HK-2 (cell line): ENCODE data around the gene FAM53B.

Experiments
- DNase-seq: peaks from one replicate; pipeline ENCODE4 v3.0.0-alpha.2; 2018; ENCODE audit not compliant: unreplicated experiment

FAM53B gene

DNA sequence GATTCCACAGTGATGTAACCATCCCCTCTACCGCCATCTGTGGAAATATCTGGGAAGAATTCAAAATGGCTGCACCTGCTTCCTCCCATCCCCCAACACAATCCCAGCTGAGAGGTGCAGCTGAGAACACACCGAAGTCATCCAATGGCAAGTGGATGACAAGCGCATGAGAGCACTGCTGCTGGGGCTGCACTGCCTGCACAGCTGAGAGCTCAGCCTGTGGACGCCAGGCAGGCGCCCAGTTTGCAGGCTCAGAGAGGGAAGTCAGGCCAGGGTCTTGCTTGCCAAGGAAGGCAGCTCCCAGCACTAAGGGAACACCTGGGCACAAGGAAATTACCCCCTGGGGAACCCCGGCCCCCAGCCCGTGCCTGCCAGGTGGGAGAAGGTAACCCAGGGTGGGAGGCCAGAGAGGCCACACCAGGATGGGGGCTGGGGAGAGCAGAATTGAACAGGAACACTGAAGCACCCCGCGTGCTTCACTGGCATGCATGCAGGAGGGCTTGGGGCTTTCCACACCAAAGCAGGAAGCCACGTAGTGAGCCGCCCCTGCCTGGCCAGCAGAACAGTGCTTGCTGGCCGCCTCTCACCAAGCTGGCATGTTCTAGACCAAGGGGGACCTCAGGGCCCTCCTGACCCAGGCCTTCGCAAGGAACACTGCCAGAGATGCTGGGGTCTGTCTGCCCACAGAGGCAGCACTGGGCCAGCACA, 46.2 kb downstream of the FAM53B start:
- DNase-seq, result no peak

DNA sequence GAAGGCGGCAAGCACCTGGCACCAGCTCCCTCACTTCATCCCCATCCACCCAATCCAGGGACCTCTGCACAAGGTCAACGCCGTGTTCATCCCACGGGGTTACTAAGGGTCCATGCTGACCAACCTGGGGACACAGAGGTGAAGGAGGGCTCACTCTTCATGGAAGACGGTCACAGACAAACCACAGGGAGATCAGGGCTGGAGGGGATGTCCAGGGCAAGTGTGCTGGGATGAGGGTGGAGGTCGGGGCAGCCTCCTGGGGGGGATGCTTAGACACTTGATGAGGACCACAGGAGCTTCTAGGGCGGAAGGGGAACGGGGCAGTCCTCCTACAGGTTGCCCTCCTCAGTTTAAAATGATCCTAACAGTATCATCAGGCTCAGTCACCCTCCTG, 46.7 kb downstream of the FAM53B start:
- DNase-seq, result no peak

DNA sequence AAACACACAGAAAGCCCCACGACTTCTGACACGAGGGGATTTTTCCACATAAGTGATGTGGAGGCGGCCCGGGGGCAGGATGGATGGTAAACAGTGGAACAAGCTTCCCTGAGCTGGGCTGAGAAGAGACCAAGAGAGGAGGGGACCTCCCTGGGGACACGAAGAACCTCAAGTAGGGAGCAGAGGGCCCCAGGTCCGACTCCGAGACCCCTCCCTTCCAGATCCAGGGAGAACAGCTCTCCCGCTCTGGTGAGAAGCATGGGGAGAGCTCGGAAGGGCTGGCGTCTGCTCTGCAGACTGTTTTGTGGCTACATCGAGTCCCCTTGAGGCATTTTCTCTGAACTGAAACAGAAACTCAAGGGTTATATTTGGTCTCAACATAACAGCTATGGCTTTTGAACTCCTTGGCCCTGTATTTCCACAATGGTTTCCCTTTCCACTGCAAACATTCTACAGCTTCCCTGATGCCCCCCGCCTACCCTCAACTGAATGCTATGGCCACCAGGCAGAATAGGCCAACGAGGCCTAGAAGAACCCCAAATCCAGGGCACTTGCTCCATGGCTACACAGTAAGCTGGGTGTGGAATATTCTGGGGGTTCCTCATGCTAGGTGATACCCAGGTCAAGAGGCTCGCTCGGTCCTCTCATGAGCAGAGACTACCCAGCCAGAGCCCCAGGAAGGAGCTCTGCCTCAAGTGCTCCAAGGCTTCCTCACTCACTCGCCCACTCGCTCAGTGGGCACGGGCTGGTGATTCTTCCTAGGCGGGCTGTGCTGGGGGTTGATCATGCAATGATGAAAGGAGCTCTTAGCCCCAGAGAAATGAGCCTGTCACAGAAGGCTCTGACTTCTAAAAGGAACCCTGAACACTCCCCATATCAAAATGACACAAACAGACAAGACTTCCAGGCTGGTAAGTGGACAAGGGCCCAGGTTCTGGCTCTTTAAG, 47.5 kb downstream of the FAM53B start:
- no peak for DNase-seq

DNA sequence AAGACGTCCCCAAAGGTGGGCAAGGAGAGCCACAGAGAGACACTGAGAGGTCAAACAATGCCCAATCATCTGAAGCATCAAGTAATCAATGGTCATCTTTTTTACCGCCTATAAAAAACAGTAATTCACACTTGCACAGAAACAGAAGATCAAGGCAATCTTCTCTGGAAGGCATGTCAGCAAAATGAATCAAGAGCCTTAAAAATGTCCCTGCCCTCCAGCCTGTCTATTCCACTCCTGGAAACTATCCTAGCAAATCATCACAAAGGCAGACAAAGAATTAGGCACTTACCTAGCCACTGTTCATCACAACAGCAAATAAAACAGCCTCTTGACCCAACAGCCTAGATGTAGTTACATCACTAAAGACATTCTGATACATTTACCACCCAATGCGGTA, 48.9 kb downstream of the FAM53B start:
- DNase-seq, result no peak

DNA sequence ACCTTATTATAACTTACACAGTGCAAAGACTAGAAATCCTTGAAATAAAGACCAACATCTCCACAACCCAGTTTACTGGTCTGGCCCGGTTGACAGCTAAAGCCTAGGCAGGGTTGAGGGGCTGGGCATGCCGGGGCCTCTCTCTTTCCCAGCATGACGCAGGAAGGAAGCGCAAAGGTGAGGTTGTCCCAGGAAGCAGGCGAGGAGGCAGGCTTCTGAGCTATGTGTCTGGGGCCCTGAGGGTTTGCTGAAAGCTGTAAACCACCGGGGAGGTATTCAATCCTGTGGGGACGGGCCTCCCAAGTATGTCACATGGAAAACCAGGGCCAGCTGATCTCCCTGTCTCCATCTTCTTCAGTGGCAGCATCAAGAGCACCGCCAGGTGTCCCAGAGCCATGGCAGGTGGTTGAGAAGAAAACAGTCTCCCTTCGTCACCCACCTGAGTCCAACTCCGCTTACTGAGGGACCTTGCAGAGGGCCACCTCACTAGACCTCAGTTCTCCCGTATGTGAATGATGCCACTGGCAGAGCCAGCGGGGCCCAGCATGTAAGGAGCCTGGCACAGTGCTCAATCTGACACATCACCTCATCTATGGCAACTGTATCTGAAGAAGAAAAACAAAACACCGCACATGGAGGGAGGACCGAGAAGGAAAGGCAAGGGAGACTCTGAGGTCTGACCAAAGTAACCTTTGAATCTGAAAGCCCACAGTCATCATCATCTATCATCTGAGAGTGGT, 49.5 kb downstream of the FAM53B start:
- no peak for DNase-seq

DNA sequence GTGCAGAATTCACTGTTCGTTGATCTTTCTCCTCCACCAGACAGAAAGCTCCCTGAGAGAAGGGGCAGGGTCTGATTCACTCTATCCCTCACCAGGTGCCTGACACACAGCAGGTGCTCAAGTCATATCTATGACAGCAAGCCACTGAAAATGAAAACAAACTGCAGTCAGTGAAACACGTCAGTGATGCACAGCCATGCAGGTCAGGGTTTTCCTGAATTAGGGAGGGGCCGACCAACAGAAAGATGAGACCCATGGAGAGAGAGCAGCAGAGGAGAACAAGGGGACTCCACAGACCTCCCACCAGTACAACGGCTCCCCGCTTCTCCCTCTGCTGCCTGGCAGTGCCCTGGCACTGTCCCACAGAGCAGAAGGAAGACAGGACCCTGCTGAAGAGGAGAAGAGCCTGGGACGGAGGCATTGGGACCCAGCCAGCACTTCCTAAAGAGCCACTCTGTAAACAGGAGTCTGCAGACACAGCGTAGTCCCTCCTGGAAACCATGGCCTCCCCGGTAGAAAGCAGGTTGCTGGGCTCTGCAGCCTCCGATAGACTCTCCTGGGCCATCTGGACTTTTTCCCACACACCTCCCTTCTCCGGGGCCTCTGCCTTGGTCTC, 50.3 kb downstream of the FAM53B start:
- no peak for DNase-seq

DNA sequence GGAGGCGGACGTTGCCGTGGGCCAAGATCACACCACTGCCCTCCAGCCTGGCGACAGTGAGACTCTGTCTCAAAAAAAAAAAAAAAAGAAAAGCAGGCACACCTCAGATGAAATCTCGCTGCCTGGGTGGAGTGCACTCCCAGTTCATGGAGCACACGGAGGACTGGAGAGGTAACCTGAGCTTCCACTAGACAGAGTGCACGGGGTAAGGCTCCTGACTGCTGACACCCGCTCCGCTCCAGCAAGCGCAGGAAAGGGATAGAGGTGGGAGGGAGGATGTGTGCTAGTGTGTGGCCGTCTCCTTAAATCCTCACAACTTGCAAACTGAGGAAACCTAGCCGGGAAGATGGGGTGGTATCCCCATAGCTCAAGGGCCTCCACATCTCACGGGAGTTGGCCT, 50.8 kb downstream of the FAM53B start:
- DNase-seq, result no peak

DNA sequence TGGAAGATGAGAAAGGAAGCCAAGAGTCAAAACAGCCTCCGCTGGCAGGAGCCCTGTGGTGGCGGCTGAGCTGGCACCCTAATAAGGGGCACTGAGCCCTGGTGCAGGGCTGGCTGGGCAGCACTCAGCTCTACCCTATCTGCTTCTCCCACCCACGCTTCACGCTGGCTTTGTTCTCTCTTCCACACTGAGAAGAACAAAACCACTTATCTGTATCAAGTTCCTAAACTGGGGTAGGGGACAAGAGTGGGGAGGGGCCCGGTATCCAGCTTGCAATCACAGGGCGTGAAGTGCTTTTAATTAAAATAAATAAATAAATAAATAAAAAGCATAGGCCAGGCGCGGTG, 52.1 kb downstream of the FAM53B start:
- no peak for DNase-seq

DNA sequence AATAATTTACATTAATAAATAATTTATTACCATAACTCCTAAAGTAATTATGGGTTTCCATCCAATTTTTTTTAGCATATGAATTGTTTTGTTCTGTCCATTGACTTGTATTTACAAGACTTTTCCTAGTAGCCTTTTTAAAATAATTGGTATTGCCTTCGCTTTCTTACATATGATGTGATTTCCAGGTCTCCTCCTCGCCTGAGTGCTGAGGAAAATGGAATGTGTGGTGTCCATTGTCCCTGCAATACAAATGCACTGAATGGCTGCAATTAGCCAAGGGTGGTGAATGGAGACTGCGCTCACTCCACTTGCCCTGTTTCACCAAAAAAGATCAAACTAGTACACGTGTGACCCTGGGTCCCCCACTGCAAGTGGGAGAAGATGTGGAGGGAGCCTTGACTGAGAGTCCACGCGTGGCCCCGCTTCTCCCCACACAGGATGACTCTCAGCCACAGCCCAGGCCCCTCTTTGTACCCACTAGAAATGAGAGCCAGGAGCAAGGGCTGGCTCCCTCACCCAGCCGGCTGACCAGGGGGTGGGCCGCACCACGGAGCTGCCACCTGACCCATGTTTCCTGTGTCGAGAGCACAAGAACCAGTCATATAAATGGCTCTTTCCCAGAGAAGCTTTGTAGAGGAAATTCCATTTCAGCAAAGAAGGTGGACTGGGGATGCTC, 52.6 kb downstream of the FAM53B start:
- DNase-seq, result no peak

DNA sequence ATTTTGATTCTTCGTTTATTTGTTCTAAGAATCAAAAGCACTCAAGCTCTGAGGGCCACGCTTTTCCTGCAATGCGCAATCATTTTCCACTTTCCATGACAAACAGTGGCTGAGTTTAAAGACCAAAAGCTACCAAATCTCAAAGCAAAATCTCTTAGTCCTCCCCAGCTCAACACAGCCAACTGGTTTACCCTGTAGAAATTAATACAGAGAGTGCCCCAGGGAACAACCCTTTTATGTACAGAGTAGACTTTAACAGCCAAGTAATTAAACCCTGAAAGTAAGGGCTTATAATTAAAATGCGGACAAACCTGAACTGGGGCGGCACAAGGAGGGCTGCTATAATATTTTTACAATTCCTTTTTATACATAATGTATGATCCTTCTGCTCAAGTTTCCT, 53.2 kb downstream of the FAM53B start:
- DNase-seq, result no peak

DNA sequence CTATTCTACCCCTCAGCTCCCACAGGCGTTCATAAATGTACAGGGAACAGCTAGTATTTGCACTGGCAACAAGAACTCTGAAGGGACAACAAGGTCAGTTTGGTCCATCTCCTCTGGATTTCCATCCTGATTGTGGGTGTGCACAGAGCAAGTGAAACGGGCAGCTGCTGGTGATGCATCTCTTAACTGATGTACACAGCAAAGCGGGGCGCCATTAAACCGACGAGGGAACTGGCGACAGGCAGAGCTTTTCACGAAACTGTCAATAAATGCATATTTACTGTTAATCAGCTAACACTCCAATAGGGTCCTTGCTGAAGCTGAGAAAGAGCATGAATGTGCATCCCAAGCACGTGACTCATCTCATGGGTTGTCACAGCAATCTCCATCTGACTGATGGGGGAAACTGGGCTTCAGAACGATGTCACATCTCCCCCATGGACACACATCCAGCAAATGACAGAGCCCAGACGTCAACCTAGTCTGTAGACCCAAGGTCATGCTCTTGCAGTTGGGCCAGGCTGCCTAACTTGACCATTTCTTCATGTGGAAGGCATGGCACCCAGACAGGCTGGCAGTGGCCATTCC, 54.2 kb downstream of the FAM53B start:
- no peak for DNase-seq

DNA sequence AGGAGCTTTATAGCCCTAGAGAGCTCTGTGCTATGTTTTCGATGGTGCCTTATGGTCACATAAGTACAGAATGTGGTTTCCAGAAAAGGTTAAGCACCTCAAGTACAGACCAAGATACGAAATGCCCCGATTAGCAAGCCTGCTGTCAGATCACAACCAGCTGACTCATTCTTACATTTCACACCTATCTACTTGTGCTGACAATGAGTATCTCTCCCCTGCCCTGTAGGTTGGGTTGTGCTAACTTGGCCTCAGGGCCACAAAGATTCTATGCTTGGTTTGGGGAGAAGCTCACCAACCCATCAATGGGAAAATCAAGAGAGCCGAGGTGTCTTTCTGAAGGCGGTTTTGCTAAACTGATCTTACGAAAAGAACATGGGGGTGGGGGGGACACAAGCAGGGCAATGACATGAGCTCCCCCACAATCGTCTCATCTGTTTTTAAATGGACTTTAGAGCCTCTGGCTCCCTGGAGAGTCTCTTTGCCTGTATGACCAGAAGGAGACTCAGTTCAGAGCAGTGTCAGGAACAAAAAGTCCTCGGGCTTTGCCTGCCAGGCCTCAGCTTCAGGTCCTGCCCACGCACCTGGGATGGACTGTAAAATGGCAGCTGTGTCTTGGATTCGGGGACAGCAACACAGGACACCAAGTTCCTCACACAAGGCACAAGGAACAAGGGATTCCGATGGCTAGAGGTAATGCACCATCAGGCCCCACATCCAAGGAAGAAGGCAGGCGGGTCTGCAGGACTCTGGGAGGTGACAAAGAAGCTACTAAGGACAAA, 55.1 kb downstream of the FAM53B start:
- DNase-seq, result no peak

DNA sequence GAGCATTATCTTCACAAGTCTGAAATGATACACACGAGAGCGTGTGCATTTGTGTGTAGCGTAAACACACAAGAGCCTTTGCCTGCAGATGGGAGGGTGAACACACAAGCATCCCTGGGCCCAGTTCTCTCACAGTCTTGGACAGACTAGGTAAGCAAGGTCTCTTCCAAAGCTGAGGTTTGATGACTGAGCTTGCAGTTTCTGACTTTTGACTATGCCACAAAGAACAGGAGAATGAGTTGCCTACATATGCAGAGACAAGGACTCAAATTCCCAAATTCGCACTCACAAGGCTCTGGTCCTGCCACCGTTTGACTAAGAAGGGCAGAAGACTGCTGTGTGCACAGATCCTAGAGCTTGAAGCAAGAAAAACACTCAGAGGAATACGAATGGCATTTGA, 55.8 kb downstream of the FAM53B start:
- DNase-seq, result no peak

DNA sequence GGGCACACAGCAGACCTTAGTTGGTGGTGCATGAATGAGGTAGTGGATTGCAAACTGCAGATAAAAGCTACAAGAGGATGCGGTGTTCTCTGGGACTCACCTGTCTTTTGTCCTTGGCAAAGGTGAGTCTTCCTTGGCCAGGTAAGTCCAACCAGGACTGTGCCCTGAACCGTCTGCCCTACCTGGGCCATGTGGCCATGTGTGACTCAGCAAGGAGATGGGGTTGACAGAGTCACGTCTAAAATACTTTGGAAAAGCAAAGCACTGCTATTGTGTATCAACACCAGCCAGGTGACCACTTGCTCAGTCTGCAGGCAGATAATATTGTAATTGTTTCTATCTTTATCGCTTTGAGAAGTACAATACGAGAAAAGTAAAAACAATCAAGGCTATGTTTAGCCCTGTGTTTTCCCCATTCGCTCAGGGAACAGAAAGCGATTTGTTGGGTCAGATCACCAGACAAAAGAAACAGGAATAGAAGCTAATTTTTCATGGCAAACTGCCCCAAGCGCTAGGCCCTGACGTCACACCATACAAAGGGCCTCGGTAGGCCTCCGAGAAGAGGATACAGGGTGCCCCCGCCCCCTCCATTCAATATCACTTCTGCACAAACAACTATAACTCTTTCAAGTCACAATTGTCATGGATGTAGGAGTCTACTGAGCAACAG, 57.3 kb downstream of the FAM53B start:
- DNase-seq, result no peak

DNA sequence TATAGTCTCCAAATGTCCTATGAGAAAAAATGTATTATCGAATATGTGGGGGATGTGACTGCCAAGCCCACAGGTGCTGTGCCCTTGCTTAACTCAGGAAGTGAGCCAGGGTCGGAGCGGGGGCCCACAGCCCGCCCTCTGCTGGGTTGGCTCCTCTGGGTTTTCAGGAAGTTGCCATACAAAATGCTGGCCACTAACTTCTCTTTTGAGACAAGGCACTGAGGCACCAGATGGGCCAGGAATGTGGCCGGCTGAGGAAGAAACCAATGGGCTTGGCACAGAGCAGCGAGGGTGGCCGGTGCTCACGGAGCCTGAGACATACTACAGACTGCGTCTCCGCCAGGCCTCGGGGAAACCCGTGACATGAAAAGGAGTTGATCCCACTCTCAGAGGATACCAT, 58.9 kb downstream of the FAM53B start:
- no peak for DNase-seq

DNA sequence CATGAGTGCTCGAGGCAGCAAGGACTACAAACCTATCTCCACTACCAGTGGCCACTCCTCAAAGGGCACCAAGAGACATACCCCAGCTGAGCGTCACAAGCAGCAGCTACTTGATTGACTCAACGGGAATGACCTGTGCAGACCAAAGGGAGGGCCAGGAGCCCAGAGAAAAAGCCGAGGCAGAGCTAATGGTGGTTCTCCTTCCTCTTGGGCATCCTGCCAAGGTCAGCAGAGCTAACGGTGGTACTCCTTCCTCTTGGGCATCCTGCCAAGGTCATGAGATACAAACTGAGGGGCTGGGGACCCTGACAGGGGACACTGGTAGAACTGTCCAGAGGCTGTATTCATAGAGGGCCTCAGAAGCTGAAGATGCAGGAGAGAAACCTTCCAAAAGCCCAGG, 60.4 kb downstream of the FAM53B start:
- no peak for DNase-seq

DNA sequence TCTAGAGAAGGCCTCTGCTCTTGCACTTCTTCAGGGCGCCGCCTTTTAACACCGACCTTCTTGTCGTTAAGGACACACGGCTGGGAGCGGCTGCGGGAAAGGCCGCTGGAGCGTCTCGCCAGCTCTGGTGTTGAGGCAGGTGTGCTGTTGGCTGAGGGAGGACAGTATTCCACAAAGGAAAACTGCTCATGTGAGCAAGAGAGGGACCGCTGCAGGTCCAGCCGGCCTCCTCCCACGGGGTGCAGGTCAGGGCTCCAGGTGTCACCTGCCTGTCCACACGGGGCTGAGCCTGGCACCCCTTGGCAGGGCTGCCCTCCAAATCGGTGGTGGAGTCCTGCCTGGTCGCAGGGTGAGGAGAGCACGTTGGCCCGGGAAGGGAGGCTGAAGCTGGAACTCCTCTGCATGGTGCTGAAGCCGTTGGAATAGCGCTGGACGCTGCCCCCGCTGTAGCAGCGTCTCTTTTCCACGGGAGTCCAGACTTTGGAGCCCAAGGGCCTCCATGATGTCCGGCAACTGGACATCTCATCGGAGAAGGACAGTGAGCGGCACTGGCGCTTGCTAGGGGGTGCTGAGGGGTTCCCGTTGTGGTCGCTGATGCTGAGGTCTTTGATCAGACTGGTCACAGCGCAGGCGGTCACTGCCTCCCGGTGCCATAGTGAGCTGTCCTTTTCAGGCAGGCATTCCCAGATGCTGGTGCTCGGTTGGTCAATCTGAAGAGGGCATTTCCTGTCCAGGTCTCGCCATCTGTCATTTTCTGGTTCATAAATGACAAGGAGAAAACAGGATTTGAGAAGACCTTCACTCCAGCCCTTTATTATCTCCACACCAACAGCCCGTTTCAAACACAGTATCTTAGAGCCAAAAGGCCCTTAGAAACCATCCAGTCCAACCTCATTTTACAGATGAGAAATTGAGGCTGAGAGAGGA, 62.3 kb downstream of the FAM53B start:
- DNase-seq, result no peak

DNA sequence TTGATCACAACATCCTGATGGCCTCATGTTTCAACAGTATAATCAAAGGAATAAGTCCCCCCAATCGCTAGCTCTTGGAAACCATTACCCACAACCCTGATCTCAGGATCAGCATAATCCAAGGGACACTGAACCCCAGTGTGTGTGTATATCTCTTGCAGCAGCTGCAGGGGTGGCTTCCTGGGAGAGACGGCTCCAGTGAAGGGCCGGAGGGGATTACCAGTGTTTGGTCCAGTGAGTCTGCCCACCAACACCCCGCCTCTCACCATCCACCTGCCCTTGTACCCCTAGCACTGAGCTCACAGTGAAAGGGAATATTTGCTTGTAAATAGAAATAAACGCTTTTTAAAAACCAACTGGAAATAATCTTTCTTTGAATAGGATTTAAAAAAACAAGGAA, 63.1 kb downstream of the FAM53B start:
- DNase-seq, result no peak

DNA sequence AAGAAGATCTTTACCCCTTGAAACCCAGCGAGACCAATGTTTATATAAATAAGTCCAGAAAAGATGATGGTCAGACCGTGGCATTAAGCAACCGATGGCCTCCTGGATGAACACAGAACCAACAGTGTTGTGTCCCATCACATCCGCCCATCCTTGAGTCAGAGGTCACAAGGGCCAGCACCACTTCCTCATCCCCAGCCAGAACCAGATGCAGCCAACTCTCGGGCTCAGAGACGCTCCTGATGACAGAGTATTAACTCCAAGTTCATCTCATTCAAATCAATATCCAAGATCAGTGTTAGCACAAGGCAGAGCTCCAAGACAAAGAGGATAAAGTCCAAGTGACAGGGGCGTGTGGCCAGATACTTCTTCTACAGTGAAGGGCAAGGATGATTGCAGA, 63.5 kb downstream of the FAM53B start:
- no peak for DNase-seq
